Left cardiac atrium (tissue), 4 donors: Measurements from ENCODE around the gene PLXDC1. TPM values are rescaled to one million over a fixed set of nuclear protein-coding genes. Genes with fewer than 3 reads are reported as not detected.
A peak's percentile ranks its signal among the peaks of the same experiment; 100 is the strongest.
"Not testable (repeated sequence)": the region's sequence is repeated elsewhere in the genome, so short reads cannot be mapped to it uniquely, and the experiment has no call there.

Experiments
- ATAC-seq, 2 donors: fragments of 200-7000 bp; cut with Tn5 transposase; one replicate each; pipeline ENCODE4 v1.9.1; 2020; ENCODE audit warnings: mild to moderate bottlenecking in 2 of 2, moderate library complexity in 2 of 2
- DNase-seq: peaks from one replicate; pipeline ENCODE4 v3.0.0-alpha.2; 2020
- intact Hi-C, 2 donors: fragments of 100-400 bp; cut with DNase I; formaldehyde crosslinking; loops; one replicate each; pipeline versions ENCODE4 v1.14.1 to v1.15.1; 2022 to 2023
- total RNA-seq, 2 donors: library from RNA; stranded (reverse); fragmentation: NEBNext Ultra II Directional; extraction: Animal tissue kit (Norgen Biotek cat#: 25700); gene quantifications; one replicate each; pipeline ENCODE4 v1.2.1, GENCODE V29; 2021
- donor health status: DM: no; HTN: yes; CAD: no.
- donor health status: DM: no; HTN: yes; CAD: no; lungs with severe emphysema.
- donor health status: DM: yes; HTN: yes; CAD: no.
- donor health status: Dilated cardiomyopathy.

The PLXDC1 gene
- total RNA-seq, 2 donors from 2014 or later = 7.6 to 18.0 TPM

GRCh38 chr17:39139561-39139960 lies 11.9 kb downstream of the PLXDC1 start:
- intact Hi-C loops = loop anchor here in 1 of 2 donors (10.0 kb wide), 1 partner anchor 55 kb away; no protein-coding TSS in a partner anchor
- DNase-seq (no peak), ATAC-seq (no peak)

GRCh38 chr17:39139161-39139511 lies 12.3 kb downstream of the PLXDC1 start:
- no peak for DNase-seq
- intact Hi-C loops = loop anchor here in 1 of 2 donors (10.0 kb wide), 1 partner anchor 54 kb away; no protein-coding TSS in a partner anchor
- ATAC-seq = peak in 1 of 2 donors; percentile 5

- intact Hi-C loops = loop anchor here in 1 of 2 donors (10.0 kb wide), 1 partner anchor 54 kb away; no protein-coding TSS in a partner anchor
- DNase-seq (no peak), ATAC-seq (peak in 1 of 2 donors; percentile 37)
Observed at GRCh38 chr17:39138431-39139160, 12.8 kb downstream of the PLXDC1 start.

DNA sequence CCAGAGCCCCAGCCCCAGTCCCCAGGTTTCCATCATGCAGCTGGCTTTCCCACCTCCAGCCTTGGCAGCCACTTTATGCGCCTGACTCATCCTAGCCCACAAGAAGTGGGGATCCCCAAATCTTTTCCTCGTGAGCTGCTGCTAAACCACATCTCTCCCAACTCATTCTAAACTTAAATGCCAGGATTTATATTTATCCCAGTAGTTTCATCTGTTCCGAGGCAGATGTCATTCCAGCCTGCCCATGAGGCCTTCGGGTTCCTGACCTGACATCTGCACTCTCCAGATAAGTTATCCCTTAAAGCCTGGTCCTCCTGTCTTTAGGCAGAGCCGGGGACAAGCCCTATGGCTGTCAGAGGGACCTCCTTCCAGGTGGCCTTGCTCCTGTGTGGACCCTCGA lies 16.6 kb downstream of the PLXDC1 start:
- intact Hi-C loops = loop anchor here in 1 of 2 donors (10.0 kb wide), 1 partner anchor 50 kb away; no protein-coding TSS in a partner anchor
- ATAC-seq = no peak
- DNase-seq = no peak

DNA sequence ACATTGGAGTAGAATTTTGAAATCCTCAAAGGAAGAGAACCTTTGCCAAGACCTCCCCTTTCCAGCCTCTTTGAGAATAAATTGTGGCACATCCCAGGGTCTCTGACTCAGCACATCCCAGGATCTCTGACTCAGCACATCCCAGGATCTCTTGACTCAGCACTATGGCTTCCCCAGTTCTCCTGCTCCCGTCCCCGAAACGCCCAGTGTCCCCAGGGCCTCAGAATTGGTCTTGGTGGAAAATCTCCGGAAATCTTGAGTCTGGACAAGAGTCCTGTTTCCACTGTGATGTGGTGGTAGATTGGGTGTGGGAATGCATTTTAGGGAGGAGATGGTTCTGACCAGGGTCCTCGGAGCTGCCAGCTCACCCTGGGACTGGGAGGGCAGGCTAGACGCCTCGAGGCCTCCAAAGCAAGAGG lies 19.2 kb downstream of the PLXDC1 start:
- ATAC-seq = peak; percentile 78 to 82
- DNase-seq = peak; percentile 48
- intact Hi-C loops = loop anchor here in 1 of 2 donors (10.0 kb wide), 1 partner anchor 47 kb away; no protein-coding TSS in a partner anchor

GRCh38 chr17:39131616-39132015 lies 19.8 kb downstream of the PLXDC1 start:
- ATAC-seq = peak in 1 of 2 donors; percentile 27
- DNase-seq = no peak
- intact Hi-C loops = loop anchor here in 1 of 2 donors (10.0 kb wide), 1 partner anchor 47 kb away; no protein-coding TSS in a partner anchor

DNA sequence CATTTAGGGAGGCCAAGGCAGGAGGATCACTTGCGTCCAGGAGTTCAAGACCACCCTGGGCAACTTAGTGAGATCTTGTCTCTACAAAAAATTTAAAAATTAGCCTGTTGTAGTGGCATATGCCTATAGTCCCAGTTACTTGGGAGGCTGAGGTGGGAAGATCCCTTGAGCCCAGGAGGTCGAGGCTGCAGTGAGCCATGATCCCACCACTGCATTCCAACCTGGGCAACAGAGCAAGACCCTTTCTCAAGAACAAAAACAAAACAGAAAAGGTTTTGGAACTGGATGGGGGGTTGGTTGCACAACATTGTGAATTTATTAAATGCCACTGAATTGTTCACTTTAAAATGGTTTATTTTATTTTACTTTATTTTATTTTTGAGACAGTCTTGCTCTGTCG lies 21.2 kb downstream of the PLXDC1 start:
- intact Hi-C loops = loop anchor here in 1 of 2 donors (10.0 kb wide), 1 partner anchor 45 kb away; no protein-coding TSS in a partner anchor
- ATAC-seq (no peak), DNase-seq (no peak)

DNA sequence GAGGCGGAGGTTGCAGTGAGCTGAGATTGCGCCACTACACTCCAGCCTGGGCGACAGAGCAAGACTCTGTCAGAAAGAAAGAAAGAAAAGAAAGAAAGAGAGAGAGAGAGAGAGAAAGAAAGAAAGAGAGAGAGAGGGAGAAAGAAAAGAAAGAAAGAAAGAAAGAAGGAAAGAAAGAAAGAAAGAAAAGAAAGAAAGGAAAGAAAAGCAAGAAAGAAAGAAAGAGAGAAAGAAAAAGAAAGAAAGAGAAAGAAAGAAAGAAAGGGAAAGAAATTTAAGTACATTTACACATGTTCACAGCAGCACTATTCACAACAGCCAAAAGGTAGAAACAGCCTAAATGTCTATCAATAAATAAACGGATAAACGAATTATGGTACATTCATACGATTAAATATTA lies 21.9 kb downstream of the PLXDC1 start:
- ATAC-seq, intact Hi-C loops, DNase-seq: not testable (repeated sequence)

GRCh38 chr17:39126436-39126835 lies 25.0 kb downstream of the PLXDC1 start:
- ATAC-seq = no peak
- intact Hi-C loops = no loop called here
- DNase-seq = no peak

DNA sequence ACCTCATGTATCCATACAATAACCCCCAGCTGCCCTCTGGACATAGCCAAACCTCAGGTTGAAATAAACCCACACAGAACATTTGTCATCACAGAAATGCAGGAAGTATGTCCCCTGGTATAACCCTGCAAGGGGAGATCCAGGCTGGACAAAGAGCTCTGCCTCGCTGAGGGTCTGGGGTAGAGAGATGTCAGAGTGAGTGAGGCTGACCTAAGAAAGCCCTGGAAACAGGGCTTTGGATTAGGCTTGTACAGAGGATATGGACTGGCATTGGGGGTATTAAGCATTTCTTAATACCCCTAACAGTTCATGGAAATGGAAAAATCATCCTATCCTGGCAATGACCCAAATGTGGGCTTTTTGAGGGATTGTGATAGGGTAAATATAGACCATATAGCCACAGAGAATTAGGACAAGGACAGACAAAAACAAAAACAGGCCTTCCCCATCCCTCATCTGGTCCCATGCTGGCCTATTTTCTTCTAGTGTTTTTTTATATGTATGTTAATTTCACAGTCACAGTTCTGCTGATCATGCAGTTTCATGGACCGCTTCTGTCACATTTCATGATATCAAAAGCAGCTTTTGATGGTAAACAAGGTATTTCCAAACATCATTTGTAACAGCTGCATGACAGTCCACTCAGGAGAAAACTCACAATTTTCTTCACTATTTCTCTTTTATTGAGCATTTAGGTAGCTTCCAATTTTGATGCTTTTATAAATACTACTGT lies 26.1 kb downstream of the PLXDC1 start:
- DNase-seq = no peak
- intact Hi-C loops = no loop called here
- no peak for ATAC-seq

GRCh38 chr17:39123627-39124026 lies 27.8 kb downstream of the PLXDC1 start:
- intact Hi-C loops = no loop called here
- DNase-seq (no peak), ATAC-seq (peak; percentile 23 to 51)

- DNase-seq = no peak
- ATAC-seq = no peak
Observed at GRCh38 chr17:39122991-39123390, 28.4 kb downstream of the PLXDC1 start.

DNA sequence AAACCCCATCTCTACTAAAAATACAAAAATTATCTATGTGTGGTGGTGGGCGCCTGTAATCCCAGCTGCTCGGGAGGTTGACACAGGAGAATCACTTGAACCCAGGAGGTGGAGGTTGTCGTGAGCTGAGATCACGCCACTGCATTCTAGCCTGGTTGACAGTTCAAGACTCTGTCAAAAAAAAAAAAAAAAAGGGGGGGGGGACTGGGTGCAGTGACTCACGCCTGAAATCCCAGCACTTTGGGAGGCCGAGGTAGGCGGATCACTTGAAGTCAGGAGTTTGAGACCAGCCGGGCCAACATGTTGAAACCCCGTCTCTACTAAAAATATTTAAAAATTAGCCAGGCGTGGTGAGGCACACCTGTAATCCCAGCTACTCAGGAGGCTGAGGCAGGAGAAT lies 29.5 kb downstream of the PLXDC1 start:
- ATAC-seq, DNase-seq, intact Hi-C loops: not testable (repeated sequence)

More at GRCh38 chr17:39122991-39123390, 28.4 kb downstream of the PLXDC1 start:
- intact Hi-C loops = no loop called here

- peak; percentile 34 to 41 for ATAC-seq
- intact Hi-C loops = no loop called here
- no peak for DNase-seq
Observed at GRCh38 chr17:39118674-39119419, 32.6 kb downstream of the PLXDC1 start.

- intact Hi-C loops = no loop called here
- ATAC-seq (no peak), DNase-seq (no peak)
Observed at GRCh38 chr17:39116224-39116623, 35.2 kb downstream of the PLXDC1 start.

GRCh38 chr17:39115135-39115534 lies 36.3 kb downstream of the PLXDC1 start:
- no peak for DNase-seq
- intact Hi-C loops = no loop called here
- peak in 1 of 2 donors; percentile 45 for ATAC-seq

GRCh38 chr17:39114723-39115122 lies 36.7 kb downstream of the PLXDC1 start:
- ATAC-seq = peak; percentile 18 to 31
- intact Hi-C loops = no loop called here
- DNase-seq = no peak

DNA sequence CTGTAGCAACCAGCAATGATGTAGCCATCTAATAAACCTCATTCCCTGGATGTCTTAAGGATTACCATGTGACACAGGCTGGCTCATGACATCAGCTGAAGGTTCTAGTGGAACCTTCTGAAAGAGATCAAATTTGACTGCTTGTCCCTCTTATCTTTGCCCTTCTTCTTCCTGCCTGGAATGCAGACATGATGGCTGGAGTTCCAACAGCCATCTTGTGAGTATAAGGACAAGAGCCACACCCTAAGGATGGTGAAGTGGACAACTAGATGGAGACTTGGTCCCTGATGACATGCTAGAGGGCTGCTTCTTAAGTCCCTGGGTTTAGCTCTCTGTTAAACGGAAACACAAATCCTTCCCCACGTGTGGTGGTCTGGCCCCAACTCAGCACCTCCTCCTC lies 37.6 kb downstream of the PLXDC1 start:
- DNase-seq (no peak), ATAC-seq (no peak)
- intact Hi-C loops = no loop called here

- ATAC-seq (no peak), DNase-seq (no peak)
- intact Hi-C loops = no loop called here
Observed at GRCh38 chr17:39110435-39111136, 40.9 kb downstream of the PLXDC1 start.
